ENCODE measurements around the gene ABCB9. TPM values are rescaled to one million over a fixed set of nuclear protein-coding genes. Genes with fewer than 3 reads are reported as not detected.

The ABCB9 gene
- total RNA-seq, 2 donors from 2014 or later = 8.2 to 50.0 TPM

GRCh38 chr12:122969676-122970075 lies 3.4 kb upstream of the ABCB9 start:
- no peaks in the 10 kb centered on the region for H3K9me3 ChIP-seq
- H3K27ac ChIP-seq = no peak overlapping the region
- no peaks in the 10 kb centered on the region for H3K27me3 ChIP-seq (replicated peaks; ENCODE audit: insufficient read depth)
- TF ChIP-seq POLR2AphosphoS5 (IDR thresholded peaks at IDR 0.05) = no peak
- no peak for TF ChIP-seq POLR2A (IDR thresholded peaks at IDR 0.05)
- no peak for TF ChIP-seq CTCF (IDR thresholded peaks at IDR 0.05)
- no peaks in the 10 kb centered on the region for H3K4me1 ChIP-seq (replicated peaks)
- H3K4me3 ChIP-seq = no peak overlapping the region
- no peak for DNase-seq (ENCODE audit: low spot score)
- intact Hi-C loops (cut with DNase I) = no loop called here
- H3K36me3 ChIP-seq = no peaks in the 10 kb centered on the region
- WGBS = 19% methylated on average over 4 of the region's 4 CpGs

- H3K27ac ChIP-seq = no peak overlapping the region
- no peaks in the 10 kb centered on the region for H3K27me3 ChIP-seq (replicated peaks; ENCODE audit: insufficient read depth)
- WGBS = 78% methylated on average over 2 of the region's 2 CpGs
- no peaks in the 10 kb centered on the region for H3K9me3 ChIP-seq
- H3K4me3 ChIP-seq = no peak overlapping the region
- H3K36me3 ChIP-seq = no peaks in the 10 kb centered on the region
- intact Hi-C loops (cut with DNase I) = no loop called here
- H3K4me1 ChIP-seq (replicated peaks) = no peaks in the 10 kb centered on the region
- no peak for TF ChIP-seq POLR2A (IDR thresholded peaks at IDR 0.05)
- TF ChIP-seq POLR2AphosphoS5 (IDR thresholded peaks at IDR 0.05) = no peak
- TF ChIP-seq CTCF (IDR thresholded peaks at IDR 0.05) = no peak
- no peak for DNase-seq (ENCODE audit: low spot score)
These were observed 1.8 kb upstream of the ABCB9 start for GRCh38 chr12:122968104-122968503.

GRCh38 chr12:122966743-122967550 lies 684 bp upstream of the ABCB9 start:
- Histone ChIP-seq H3K9me3 (no peaks in the 10 kb centered on the region), H3K27me3 (replicated peaks; ENCODE audit: insufficient read depth) (no peaks in the 10 kb centered on the region), H3K36me3 (no peaks in the 10 kb centered on the region), H3K27ac (peak overlapping the region; percentile 7 to 41), H3K4me1 (replicated peaks) (no peaks in the 10 kb centered on the region), H3K4me3 (peak overlapping the region in 1 of 2 donors; percentile 43)
- no peak for TF ChIP-seq POLR2A (IDR thresholded peaks at IDR 0.05)
- TF ChIP-seq POLR2AphosphoS5 (IDR thresholded peaks at IDR 0.05) = no peak
- TF ChIP-seq CTCF (IDR thresholded peaks at IDR 0.05) = no peak
- intact Hi-C loops (cut with DNase I) = no loop called here
- no peak for DNase-seq (ENCODE audit: low spot score)
- 56% methylated on average over 15 of the region's 15 CpGs for WGBS

- H3K27me3 ChIP-seq (replicated peaks; ENCODE audit: insufficient read depth) = no peaks in the 10 kb centered on the region
- H3K36me3 ChIP-seq = no peaks in the 10 kb centered on the region
- WGBS = 40% methylated on average over 12 of the region's 12 CpGs
- no peaks in the 10 kb centered on the region for H3K9me3 ChIP-seq
- intact Hi-C loops (cut with DNase I) = no loop called here
- H3K4me1 ChIP-seq (replicated peaks) = no peaks in the 10 kb centered on the region
- H3K4me3 ChIP-seq = peak overlapping the region in 1 of 2 donors; percentile 50
- H3K27ac ChIP-seq = no peak overlapping the region
- TF ChIP-seq POLR2AphosphoS5 (IDR thresholded peaks at IDR 0.05) (no peak), CTCF (IDR thresholded peaks at IDR 0.05) (no peak), POLR2A (IDR thresholded peaks at IDR 0.05) (no peak)
- DNase-seq (ENCODE audit: low spot score) = no peak
These were observed 927 bp downstream of the ABCB9 start for GRCh38 chr12:122965321-122965751.

Measured in prostate gland (tissue), 2 donors.